Left lung (tissue), 10 donors: ENCODE measurements around the gene ZNF205. TPM values are rescaled to one million over a fixed set of nuclear protein-coding genes. Genes with fewer than 3 reads are reported as not detected.

Experiments
- ATAC-seq: fragments of 200-7000 bp; cut with Tn5 transposase; one replicate; pipeline ENCODE4 v1.9.1; 2020; ENCODE audit warnings: moderate library complexity
- DNase-seq, 4 donors: peaks; one replicate each; pipeline ENCODE4 v3.0.0-alpha.2; 2013 to 2020
- H3K27ac ChIP-seq, 2 donors: fragments of 200-600 bp; sonication (generic) in 1 of 2; one replicate each; pipeline versions ENCODE4 v1.5.0 to v1.8.0; 2020 to 2021
- H3K27me3 ChIP-seq, 2 donors: fragments of 200-600 bp; sonication (generic) in 1 of 2; one replicate each; pipeline versions ENCODE4 v1.5.0 to v1.8.0; 2020 to 2021
- H3K36me3 ChIP-seq, 2 donors: fragments of 200-600 bp; sonication (generic) in 1 of 2; one replicate each; pipeline versions ENCODE4 v1.5.0 to v1.8.0; 2020 to 2021
- H3K4me1 ChIP-seq, 2 donors: fragments of 200-600 bp; one replicate each; pipeline ENCODE4 v1.8.0; 2021
- H3K4me3 ChIP-seq, 2 donors: fragments of 200-600 bp; sonication (generic) in 1 of 2; one replicate each; pipeline versions ENCODE4 v1.5.0 to v1.8.0; 2020 to 2021; ENCODE audit warnings: mild to moderate bottlenecking in 1 of 2
- H3K9me3 ChIP-seq, 2 donors: fragments of 200-600 bp; sonication (generic) in 1 of 2; one replicate each; pipeline versions ENCODE4 v1.5.0 to v1.8.0; 2020 to 2021
- intact Hi-C, 2 donors: fragments of 100-400 bp; cut with DNase I; formaldehyde crosslinking; loops; one replicate each; pipeline versions ENCODE4 v1.11.2 to v1.14.2; 2022
- polyA plus RNA-seq, 6 donors: library from polyadenylated mRNA; unstranded; fragments of 120-200 nt; gene quantifications; one replicate each; pipeline ENCODE4 v1.2.1, GENCODE V29; 2013; ENCODE audit not compliant: insufficient read length in 6 of 6
- total RNA-seq, 2 donors: library from RNA; stranded (reverse); fragmentation: NEBNext Ultra II Directional; extraction: Animal tissue kit (Norgen Biotek cat#: 25700); gene quantifications; one replicate each; pipeline ENCODE4 v1.2.1, GENCODE V29; 2021
- TF ChIP-seq, protein P1 (sequence below), 2 donors: fragments of 200-600 bp; sonication (generic) in 1 of 2; IDR thresholded peaks; one replicate each; pipeline versions ENCODE4 v1.5.0 to v1.8.0; 2021; ENCODE audit warnings: antibody characterized with exemption in 2 of 2
- donor health status: DM: no; HTN: yes; CAD: no.
- donor health status: DM: no; HTN: no; CAD: no.

ZNF205 gene
- total and polyA plus RNA-seq, 8 donors = 9.7 to 17.6 (median 15.7) TPM

- DNase-seq = peak in 1 of 4 donors; percentile 62
- no peak overlapping the region for H3K27ac ChIP-seq
Measured at GRCh38 chr16:3143598-3144320, 31.4 kb downstream of the ZNF205 start.

DNA sequence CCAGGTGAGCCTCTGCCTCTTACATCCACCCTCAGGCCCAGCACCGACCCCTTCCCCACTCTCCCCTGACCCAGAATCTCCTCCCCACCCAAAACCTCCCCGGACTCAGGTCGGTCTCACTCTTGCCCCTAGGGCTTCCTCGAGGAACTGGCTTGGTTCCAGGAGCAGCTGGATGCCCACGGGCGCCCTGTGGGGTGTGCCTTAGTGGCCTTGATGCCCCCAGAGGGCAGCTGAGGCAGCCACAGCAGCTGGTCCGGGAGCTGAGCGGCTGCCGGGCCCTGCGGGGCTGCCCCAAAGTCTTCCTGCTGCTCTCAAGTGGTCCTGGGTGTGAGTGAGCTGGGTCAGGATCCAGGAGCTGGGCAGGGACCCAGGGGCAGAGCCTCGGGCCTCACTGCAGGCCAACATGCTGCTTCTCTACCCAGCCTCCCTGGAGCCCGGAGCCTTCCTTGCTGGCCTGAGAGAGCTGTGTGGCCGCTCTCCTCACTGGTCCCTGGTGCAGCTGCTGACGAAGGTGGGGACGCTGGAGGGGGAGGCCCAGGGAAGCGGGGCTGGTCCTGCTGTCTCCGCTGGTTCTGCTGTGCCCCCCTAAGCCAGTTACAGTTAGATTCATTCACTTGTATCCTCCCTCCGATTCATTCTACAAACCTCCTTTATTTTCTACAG lies 32.1 kb downstream of the ZNF205 start:
- intact Hi-C loops = no loop called here
- peaks cover 0 to 35% of the 10 kb centered on the region in 2 donors for H3K36me3 ChIP-seq
- TF ChIP-seq, protein P1, sequence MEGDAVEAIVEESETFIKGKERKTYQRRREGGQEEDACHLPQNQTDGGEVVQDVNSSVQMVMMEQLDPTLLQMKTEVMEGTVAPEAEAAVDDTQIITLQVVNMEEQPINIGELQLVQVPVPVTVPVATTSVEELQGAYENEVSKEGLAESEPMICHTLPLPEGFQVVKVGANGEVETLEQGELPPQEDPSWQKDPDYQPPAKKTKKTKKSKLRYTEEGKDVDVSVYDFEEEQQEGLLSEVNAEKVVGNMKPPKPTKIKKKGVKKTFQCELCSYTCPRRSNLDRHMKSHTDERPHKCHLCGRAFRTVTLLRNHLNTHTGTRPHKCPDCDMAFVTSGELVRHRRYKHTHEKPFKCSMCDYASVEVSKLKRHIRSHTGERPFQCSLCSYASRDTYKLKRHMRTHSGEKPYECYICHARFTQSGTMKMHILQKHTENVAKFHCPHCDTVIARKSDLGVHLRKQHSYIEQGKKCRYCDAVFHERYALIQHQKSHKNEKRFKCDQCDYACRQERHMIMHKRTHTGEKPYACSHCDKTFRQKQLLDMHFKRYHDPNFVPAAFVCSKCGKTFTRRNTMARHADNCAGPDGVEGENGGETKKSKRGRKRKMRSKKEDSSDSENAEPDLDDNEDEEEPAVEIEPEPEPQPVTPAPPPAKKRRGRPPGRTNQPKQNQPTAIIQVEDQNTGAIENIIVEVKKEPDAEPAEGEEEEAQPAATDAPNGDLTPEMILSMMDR (IDR thresholded peaks at IDR 0.05) = no peak
- ATAC-seq (no peak), DNase-seq (peak in 1 of 4 donors; percentile 48)
- no peak overlapping the region for H3K4me3 ChIP-seq
- no peaks in the 10 kb centered on the region for H3K27me3 ChIP-seq
- H3K27ac ChIP-seq = no peak overlapping the region
- peaks cover 0 to 5% of the 10 kb centered on the region in 2 donors for H3K4me1 ChIP-seq
- H3K9me3 ChIP-seq = no peaks in the 10 kb centered on the region

More at GRCh38 chr16:3143598-3144320, 31.4 kb downstream of the ZNF205 start:
- TF ChIP-seq, protein P1 (IDR thresholded peaks at IDR 0.05) = no peak
- ATAC-seq = no peak
- H3K27me3 ChIP-seq = no peaks in the 10 kb centered on the region
- intact Hi-C loops = no loop called here
- no peak overlapping the region for H3K4me3 ChIP-seq
- no peaks in the 10 kb centered on the region for H3K9me3 ChIP-seq
- no peaks in the 10 kb centered on the region for H3K4me1 ChIP-seq
- H3K36me3 ChIP-seq = peaks cover 0 to 42% of the 10 kb centered on the region in 2 donors

DNA sequence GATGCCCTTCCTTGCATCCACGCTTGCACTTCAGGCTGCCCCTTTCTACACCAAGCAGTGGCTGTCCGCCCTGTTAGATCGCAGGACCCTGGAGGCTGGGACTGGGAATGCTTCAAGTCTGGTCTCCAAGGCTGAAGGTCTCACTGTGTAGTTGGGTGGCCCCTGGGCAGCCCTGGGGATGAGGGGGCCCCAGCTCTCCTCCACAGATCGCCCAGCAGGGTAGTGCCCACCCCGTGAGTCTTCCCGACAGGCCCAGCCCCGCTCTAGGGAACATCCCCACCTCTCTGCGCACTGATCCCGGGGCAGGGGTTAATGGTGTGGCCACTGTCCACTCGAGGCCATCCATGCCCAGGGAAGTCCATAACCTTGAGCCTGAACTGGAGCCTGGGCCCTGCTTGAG lies 32.8 kb downstream of the ZNF205 start:
- no peak overlapping the region for H3K27ac ChIP-seq
- H3K9me3 ChIP-seq = no peaks in the 10 kb centered on the region
- peaks cover 0 to 12% of the 10 kb centered on the region in 2 donors for H3K4me1 ChIP-seq
- DNase-seq (peak in 1 of 4 donors; percentile 69), ATAC-seq (no peak)
- TF ChIP-seq, protein P1 (IDR thresholded peaks at IDR 0.05) = no peak
- no peak overlapping the region for H3K4me3 ChIP-seq
- H3K36me3 ChIP-seq = peaks cover 0 to 28% of the 10 kb centered on the region in 2 donors
- intact Hi-C loops = no loop called here
- H3K27me3 ChIP-seq = no peaks in the 10 kb centered on the region

DNA sequence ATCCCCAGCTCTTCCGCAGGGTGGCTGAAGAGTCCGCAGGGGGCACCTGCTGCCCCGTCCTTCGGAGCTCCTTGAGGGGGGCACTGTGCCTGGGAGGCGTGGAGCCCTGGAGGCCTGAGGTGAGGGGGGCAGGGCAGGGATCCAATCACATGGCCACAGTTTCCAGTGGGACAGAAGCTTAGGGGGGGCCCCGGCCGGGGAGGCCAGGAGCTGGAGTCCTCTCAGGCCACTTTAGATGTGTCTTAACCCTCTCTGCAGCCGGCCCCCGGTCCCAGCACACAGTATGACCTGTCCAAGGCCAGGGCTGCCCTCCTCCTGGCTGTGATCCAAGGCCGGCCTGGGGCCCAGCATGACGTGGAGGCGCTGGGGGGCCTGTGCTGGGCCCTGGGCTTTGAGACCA lies 33.3 kb downstream of the ZNF205 start:
- Histone ChIP-seq H3K27me3 (peaks cover 0 to 3% of the 10 kb centered on the region in 2 donors), H3K27ac (no peak overlapping the region), H3K4me3 (no peak overlapping the region), H3K4me1 (peaks cover 0 to 17% of the 10 kb centered on the region in 2 donors), H3K9me3 (no peaks in the 10 kb centered on the region), H3K36me3 (peaks cover 0 to 24% of the 10 kb centered on the region in 2 donors)
- TF ChIP-seq, protein P1 (IDR thresholded peaks at IDR 0.05) = no peak
- DNase-seq = peak in 1 of 4 donors; percentile 69
- ATAC-seq = no peak
- intact Hi-C loops = no loop called here
